HG03342 (cell line): Measurements from ENCODE around the gene LENG9.

Source experiments
- ATAC-seq: cut with Tn5 transposase; IDR thresholded peaks from one replicate; pipeline ENCODE4 v1.9.1; 2021; ENCODE audit warnings: mild to moderate bottlenecking, moderate library complexity; ENCODE audit not compliant: unreplicated experiment

Gene LENG9

DNA sequence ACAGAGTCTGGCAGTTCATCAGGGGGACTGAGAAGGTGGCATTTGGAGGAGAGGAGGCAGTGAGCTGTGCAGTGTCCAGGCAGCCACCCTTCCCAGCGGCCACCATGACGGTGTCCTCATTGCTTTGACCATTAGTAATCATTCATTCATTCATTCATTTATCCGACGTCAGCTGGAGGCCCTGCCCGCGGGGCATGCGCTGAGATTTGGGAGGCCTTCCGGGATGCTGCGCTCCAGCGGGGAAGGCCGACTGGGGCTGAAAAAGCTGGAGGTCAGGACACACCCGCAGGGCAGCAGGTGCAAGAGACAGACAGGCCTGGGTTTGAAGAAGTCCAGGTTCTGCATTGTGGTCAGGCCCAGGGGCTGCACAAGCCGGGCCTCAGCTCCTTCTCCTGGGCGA is 39.4 kb downstream of the LENG9 start:
- no peak for ATAC-seq

GRCh38 chr19:54422136-54422535 is 41.4 kb downstream of the LENG9 start:
- ATAC-seq = no peak

- no peak for ATAC-seq
Observed at GRCh38 chr19:54421521-54421920, 42.1 kb downstream of the LENG9 start.

GRCh38 chr19:54421169-54421516 is 42.4 kb downstream of the LENG9 start:
- ATAC-seq = no peak

GRCh38 chr19:54420383-54421168 is 43.0 kb downstream of the LENG9 start:
- no peak for ATAC-seq

GRCh38 chr19:54420068-54420382 is 43.6 kb downstream of the LENG9 start:
- no peak for ATAC-seq

DNA sequence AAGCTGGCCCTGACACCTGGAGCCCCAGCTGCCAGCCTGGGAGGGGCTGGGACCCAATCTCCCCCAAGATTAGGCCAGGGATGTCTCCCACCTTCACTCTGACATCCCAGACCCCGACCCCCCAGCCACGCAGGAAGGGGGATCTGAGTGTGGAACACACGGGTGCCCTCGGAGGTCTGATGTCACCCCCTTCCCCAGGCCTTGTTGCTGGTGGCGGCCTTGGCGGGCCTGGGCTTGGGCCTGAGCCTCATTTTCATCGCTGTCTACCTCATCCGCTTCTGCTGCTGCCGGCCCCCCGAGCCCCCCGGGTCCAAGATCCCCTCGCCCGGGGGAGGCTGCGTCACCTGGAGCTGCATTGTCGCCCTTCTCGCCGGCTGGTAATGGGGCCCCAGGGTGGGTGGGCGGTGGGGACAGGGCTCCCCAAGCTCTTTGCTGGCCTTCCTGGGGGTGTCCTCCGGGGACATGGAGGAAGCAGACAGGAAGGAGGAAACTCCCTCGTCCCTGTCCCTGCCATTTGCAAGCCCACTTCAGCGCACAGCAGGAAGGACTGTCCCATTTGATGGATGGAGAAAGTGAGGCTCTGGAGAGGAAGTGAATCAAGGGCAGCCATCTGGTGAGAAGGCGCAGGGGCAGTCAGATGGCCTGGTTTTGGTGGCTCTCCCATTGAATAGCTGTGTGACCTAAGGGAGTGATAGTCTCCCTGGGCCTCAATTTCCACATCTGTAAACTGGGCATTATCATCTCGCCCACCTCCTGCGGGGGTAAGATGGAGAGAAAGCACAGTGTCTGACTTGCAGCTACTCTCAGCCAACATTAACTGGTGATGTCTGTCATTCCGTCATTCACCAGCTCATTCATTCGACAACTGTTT is 44.4 kb downstream of the LENG9 start:
- no peak for ATAC-seq

- no peak for ATAC-seq
Observed at GRCh38 chr19:54418030-54418929, 45.3 kb downstream of the LENG9 start.

DNA sequence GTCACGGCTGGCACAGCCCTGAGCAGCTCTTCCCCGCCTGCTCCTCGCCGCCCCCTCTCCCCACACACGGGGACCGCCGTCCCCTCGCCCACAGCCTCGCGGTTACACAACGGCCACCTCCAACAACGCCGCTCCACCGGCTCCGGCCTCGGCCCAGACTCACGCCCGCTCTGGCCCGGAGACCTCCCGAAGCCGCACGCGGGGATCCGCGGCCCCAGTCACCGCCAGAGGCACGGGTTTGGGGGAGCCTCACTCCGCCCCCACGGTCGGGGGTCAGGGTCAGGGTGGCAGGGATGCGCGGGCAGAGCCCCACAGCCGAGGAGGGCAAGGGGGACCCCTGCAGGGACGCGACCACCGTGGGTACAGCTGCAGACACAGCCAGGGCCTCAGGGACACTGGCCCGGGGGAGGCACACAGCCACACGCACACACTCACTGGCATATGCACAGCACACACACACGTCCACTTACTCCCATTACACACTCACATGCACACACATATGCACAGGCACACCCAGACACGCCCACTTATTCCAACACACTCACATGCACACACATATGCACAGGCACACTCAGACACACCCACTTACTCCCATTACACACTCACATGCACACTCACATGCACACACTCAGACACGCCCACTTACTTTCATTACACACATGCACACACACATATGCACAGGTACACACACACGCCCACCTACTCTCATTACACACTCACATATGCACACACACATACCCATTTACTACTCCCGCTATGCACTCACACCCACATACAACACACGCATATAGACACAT is 46.7 kb downstream of the LENG9 start:
- ATAC-seq = no peak

DNA sequence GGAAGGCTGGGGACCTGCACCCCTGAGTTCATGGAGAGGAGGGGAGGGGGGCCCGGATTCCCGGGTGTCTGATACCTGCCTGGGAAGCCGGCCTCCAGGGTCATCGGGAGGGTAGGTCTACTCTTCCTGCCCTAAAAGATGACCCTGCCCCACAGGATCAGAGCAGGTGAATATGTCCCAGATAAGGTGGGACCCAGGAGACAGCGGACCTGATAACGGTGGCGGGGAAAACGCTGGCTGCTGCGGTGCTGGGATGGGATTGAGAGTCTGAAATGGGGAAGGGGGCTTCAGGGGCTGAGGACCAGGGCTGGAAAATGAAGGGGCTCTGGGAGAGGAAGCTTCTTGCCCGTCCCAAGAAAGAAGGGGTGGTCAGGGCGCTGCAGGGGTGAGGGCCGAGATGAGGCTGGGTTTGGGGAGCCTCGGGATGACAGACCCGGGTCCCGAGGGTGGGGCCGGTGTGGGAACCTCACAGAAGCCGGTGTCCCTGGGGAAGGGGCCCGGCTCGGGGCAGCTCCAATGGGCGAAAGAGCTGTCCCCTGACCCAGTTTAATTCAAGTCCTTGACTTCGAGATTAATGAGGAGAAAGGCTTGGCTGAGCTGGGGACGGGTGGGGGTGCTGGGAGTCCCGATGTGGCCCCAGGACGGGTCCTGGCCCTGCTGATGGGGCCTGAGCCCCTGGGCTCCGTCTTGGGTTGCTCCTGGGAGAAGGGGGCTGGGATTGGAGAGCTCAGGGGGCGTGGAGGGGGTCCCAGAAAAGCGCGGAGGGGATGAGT is 47.5 kb downstream of the LENG9 start:
- ATAC-seq = no peak

- ATAC-seq = no peak
Observed at GRCh38 chr19:54415208-54415900, 48.2 kb downstream of the LENG9 start, which contains the start of gene TTYH1. Gene TTYH1 (plus strand): TSS chr19:54415464. CDS start chr19:54415553, 89 bp downstream.

DNA sequence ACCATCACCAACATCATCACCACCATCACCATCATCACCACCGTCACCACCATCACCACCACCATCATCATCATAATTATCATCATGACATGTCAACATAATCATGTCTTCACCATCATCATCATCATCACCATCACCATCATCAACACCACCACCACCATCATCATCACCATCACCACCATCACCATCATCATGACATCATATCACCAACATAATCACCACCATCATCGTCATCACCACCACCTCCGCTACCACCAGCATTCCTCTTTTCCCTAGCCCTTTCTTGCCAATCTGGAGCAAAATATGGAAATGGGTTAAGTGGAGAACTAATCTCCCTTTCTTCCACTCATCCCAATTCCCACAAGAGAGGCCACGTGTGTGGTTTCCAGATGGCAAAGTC is 49.4 kb downstream of the LENG9 start:
- ATAC-seq = no peak

- ATAC-seq = no peak
Observed at GRCh38 chr19:54412877-54413276, 50.7 kb downstream of the LENG9 start.
